ENCODE data around the gene RHEBL1.

DNA sequence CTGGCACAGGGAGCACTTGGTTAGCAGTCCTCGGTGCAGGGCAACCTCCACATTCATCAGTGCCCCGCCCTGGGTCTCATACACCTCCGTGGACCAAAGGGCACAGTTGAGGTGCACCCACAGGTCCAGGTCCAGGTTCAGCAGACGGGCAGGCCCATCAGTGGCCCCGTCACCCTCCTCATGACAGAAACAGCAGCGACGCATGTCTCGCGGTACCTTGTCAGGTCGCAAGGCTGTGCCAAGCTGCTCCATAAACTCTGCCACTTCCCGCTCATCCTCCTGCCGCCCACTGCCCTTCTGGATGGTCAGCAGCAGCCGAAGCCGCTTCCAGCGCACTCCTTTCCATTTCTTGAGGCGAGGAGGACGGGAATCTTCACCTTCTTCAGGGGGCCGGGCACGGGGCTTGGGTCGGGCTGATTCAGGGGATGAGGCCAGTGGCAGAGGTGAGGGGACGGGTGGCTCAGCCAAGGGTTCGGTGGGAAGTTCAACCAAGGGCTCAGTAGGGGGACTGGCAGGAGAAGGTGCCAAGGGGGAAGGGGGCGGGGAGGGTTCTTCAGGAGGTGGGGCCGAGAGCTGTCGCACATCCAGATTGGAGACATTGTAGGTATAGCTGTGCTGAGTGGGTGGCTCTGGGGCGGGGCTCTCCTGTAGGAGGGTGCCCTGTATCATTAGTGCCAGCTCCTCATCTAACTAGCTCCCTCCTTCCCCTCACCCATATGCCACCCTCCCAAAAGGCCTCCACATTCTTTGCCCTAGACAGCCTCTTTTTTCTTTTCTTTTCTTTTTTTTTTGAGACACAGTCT is 42.9 kb downstream of the RHEBL1 start:
- no peak for TF ChIP-seq CTCF (IDR thresholded peaks at IDR 0.05; ENCODE audit: low read depth, low read length, poor library complexity, severe bottlenecking)
- no peak for TF ChIP-seq EZH2phosphoT487 (IDR thresholded peaks at IDR 0.05; ENCODE audit: borderline replicate concordance, low read length)
